Fibroblast of mammary gland (primary cell): ENCODE results near the gene ST6GALNAC3.
A peak's percentile ranks its signal among the peaks of the same experiment; 100 is the strongest.

ENCODE experiments used
- DNase-seq: peaks from one replicate; pipeline ENCODE4 v3.0.0-alpha.2; 2010; ENCODE audit warnings: low read depth
- H3K4me3 ChIP-seq: 2 replicates; pipeline ENCODE4 v1.5.1; 2011; ENCODE audit warnings: low read depth, mild to moderate bottlenecking, low read length, moderate library complexity; ENCODE audit not compliant: control insufficient read depth
- TF ChIP-seq, protein P1 (sequence below): conservative IDR thresholded peaks from 2 replicates; pipeline ENCODE4 v1.5.1; 2011; ENCODE audit warnings: low read depth, low read length, inconsistent platforms; ENCODE audit not compliant: control insufficient read depth, insufficient read depth

The ST6GALNAC3 gene

DNA sequence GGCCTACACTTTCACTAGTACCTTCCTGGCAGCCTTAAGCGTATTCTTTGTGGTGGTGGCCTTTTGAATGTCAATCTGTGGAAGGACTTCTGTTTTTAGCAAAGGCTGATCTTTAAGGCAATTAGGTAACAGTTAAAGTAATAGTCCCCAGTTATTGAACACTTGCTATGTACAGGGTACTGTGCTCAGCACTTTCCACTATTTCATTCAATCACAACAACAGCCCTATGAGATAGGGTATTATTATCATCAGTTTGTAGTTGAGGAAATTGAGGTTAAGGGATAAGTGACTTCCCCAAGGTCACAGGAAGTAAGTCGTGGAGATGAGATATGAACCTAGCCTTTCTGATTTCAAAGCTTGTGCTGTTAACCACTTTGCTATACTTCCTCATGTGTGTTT is 185.7 kb downstream of the ST6GALNAC3 start:
- no peak overlapping the region for H3K4me3 ChIP-seq
- no peak for DNase-seq
- TF ChIP-seq, protein P1, sequence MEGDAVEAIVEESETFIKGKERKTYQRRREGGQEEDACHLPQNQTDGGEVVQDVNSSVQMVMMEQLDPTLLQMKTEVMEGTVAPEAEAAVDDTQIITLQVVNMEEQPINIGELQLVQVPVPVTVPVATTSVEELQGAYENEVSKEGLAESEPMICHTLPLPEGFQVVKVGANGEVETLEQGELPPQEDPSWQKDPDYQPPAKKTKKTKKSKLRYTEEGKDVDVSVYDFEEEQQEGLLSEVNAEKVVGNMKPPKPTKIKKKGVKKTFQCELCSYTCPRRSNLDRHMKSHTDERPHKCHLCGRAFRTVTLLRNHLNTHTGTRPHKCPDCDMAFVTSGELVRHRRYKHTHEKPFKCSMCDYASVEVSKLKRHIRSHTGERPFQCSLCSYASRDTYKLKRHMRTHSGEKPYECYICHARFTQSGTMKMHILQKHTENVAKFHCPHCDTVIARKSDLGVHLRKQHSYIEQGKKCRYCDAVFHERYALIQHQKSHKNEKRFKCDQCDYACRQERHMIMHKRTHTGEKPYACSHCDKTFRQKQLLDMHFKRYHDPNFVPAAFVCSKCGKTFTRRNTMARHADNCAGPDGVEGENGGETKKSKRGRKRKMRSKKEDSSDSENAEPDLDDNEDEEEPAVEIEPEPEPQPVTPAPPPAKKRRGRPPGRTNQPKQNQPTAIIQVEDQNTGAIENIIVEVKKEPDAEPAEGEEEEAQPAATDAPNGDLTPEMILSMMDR: no peak

DNA sequence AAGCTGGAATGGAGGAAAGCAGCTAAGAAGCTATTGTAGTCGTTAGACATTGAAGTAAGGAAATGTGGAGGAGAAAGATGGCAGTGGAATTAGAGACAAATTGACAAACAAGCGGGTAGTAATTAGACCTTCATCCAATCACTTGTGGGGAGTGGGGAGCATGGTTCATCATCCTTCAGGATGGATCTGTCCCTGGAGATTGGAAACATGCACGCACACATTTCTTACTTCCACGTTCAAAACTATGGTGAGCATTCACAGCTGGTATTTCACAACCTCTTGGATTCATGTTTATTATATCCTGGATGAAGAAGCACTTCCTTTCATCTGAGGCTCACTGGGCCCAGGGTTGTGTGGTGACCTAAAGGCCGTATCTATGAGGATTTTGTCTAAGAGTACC is 188.1 kb downstream of the ST6GALNAC3 start:
- no peak overlapping the region for H3K4me3 ChIP-seq
- DNase-seq: peak; percentile 62
- TF ChIP-seq, protein P1: no peak

DNA sequence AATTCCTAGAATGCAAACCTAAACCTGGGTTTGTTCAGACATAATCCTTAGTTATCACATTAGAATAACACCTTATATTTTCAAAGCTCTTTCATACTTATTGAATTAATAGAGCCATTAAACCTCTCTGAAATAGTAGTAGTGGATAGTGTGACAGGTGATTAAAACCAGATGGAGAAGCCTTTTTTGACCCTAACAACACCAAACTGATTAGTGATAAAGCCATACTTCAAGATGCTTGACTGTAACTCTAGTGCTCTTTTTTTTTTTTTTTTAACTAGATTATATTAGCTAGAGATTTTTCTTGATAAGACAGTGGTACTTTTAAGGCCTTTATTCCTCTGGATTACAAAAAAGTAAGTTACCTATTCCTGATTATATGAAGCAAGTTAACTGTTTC is 190.1 kb downstream of the ST6GALNAC3 start:
- TF ChIP-seq, protein P1: no peak
- DNase-seq: no peak

DNA sequence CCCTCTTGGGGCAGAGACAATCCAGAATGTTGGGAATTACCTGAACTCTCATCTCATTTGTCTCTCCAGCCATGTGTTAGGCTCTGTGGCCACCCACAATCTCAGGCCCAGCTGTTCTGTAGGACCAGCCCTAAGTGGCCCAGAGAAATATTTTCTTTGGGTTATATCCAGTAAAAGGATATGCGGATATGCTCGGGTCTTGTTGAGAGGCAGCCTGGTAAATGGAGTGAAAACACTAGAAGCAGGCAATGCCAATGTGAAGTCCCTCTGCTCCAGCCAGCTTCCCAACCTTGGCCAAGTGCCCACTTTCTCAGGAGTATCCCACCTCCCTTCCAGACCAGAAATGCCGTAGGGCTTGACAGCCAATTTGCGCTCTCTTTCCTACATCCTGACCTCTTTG is 192.2 kb downstream of the ST6GALNAC3 start:
- H3K4me3 ChIP-seq: no peak overlapping the region
- TF ChIP-seq, protein P1: no peak
- no peak for DNase-seq

More for the DNA sequence above, 190.1 kb downstream of the ST6GALNAC3 start:
- H3K4me3 ChIP-seq: no peak overlapping the region

DNA sequence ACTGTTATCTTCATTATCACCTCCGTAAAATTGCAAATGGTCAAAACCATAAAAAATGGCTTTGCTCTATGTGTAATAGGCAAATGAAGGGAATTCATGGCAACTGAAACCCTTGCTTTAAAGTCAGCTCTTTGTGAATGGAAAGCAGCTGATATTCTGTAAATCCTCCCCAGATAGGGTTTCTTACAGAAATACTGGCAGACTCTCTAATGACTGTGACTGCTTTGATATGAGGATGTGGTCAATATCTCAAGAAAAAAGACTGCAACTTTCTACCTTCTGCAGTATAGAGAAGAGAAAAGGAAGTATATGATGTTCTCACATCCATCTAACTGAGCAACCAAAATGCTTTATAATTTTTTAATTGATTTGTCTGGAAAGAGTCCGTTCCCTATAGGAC is 193.1 kb downstream of the ST6GALNAC3 start:
- TF ChIP-seq, protein P1: no peak
- H3K4me3 ChIP-seq: no peak overlapping the region
- DNase-seq: no peak

DNA sequence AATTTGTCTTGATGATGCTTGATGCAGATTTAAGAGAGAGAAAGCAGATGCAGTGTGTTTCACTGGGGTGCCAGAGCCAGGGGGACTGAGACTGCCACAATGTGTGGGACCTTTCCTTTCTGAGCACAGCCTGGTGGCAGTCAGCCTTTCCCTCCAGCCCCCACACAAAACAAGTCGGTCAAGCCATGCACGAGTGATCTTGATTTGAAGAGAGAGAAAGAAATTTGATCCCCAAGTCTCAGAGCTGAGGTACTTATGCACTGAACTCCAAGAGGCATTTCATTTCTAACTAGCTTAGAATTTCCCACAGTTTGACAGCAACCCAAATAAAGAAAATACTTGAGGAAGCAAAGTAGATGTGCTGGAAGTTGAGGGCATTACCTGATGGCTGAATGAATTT is 193.8 kb downstream of the ST6GALNAC3 start:
- TF ChIP-seq, protein P1: no peak
- no peak for DNase-seq
- no peak overlapping the region for H3K4me3 ChIP-seq

DNA sequence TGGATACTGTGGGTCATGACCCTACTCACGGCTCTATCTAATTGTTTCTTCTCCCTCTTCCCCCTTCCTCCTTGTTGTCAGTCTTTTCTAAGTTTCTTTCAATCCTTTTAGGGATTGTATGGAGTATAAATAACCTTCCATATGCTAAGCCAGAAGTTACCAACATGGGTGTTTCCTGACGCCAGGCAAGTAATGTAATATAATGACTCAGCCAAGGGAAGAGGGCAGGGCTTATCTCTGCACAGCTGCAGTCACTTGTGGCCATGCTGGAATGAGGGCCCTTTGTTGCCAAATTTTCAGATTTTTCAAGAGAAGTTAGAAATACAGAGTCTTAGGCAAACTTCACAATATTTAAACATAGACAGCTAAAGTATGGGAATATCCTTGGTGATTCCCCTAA is 194.6 kb downstream of the ST6GALNAC3 start:
- peak; percentile 54 for DNase-seq
- TF ChIP-seq, protein P1: no peak
- H3K4me3 ChIP-seq: no peak overlapping the region
